ENCODE results near the gene ANKRD52. TPM values are rescaled to one million over a fixed set of nuclear protein-coding genes. Genes with fewer than 3 reads are reported as not detected.
"Not testable (repeated sequence)": the region's sequence is repeated elsewhere in the genome, so short reads cannot be mapped to it uniquely, and the experiment has no call there.

ANKRD52 gene
- total RNA-seq, 2 donors from 2014 or later: 20.3 to 24.1 TPM

DNA sequence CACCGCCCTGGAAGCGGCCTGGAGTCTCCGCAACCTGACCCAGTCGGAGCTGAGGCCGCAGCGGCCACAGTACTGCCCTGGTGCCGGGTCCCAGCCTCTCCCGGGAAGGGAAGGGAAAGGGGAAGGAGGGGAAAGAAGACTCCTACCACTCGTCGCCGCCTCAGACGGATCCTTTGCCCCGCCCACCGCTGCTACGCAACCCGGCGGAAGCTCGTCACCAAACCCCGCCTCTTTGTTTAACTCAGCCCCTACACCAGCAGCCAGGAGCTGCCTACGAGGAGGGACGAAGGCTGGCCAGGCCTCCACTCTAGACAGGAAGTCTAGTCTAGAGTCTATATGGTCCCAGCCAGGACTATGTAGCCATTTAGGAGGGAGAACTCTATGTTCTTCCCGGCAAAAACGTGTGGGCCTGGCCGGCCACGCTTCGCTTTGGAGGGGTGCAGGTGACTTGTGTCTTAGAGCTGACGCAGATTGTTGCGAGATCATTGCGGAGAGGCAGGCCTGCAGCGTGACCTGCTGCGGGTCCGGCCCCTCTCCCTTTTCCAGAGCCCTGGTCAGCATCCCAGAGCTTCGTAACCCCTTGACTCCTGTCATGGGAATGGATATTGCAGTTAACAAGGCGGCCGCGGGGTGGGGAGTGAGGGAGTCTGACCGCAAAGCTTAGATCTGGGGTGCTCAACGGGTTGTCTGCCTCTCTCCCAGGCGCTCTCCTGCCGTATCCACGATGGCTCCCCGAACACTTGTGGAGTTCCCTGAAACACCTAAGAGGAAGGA, 36.2 kb downstream of the ANKRD52 start, which contains the start of gene RNF41:
Gene RNF41 (minus strand): TSS at position 166 of the 774 bp plus-strand sequence. CDS start 7,875 bp downstream, outside the sequence.
- peak; percentile 97 for DNase-seq
- ATAC-seq: peak; percentile 85 to 93
- intact Hi-C loops (cut with DNase I): loop anchor here in 1 of 2 donors (5.0 kb wide), 1 partner anchor 35 kb away; the partner anchor contains the start of gene SMARCC2

DNA sequence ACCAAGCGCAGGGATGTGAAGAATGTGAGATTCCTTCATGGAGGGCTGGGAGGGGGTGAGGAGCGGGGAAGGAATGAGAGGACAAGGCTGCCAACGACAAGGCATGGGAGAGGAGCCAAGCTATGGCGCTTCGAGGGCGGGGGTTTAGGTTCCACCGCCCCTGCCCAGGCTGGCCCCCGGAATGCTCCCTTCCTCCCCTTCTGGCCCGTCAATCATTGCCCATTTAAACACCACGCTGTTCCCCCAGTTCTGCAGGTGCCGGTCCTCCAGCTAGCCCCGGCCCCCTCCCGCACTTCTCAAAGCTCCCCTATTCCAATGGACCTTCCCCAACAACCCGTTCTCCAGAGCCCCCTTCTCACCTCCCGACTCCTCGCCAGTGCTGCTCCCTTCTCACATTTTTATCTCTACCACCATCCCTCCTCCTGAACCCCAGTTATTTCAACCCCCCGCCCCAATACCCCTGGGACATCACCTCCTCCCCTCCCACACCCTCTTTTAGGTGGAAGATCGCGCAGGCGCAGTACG, 36.9 kb downstream of the ANKRD52 start:
- intact Hi-C loops (cut with DNase I): loop anchor here in 1 of 2 donors (5.0 kb wide), 1 partner anchor 34 kb away; the partner anchor contains the start of gene SMARCC2
- ATAC-seq (peak; percentile 42 to 56), DNase-seq (peak; percentile 66)

DNA sequence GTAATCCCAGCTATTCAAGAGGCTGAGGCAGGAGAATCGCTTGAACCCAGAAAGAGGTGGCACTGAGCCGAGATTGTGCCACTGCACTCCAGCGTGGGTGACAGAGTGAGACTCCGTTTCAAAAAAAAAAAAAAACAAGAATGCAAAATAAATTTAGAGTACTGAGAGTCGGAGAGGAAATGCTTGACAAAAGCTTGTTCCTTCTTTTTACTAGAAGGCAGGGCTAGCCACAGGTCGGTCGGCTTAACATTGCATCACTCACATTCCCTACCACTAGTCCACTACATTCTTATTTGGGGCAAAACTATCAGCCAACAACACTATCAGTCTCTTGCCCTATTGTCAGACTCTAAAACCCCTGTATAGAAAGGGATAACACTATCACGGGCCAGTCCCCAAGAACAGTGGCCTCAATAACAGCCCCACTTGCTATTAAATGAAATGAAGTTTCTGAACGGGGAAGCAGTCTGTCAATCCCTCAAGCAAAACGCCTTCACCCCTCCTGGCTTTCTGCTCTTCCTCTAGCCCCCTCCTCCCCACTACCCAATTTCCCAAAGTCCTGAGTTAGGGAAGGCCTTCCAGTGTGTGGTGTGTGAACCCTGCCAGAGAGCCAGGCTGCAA, 37.5 kb downstream of the ANKRD52 start:
- no peak for DNase-seq
- intact Hi-C loops (cut with DNase I): loop anchor here in 1 of 2 donors (5.0 kb wide), 1 partner anchor 33 kb away; the partner anchor contains the start of gene SMARCC2
- no peak for ATAC-seq

DNA sequence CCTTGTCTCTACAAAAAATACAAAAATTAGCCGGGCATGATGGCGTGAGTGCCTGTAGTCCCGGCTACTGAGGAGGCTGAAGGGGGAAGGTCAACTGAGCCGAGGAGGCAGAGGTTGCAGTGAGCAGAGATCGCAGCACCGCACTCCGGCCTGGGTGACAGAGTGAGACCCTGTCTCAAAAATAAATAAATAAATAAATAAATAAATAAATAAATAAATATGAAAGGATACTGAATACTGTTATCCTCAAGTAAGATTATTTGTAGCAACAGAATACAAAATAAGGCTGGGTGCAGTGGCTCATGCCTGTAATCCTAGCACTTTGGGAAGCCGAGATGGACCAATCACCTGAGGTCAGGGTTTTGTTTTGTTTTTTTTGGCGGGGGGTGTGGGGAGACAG, 38.3 kb downstream of the ANKRD52 start:
- intact Hi-C loops (cut with DNase I): loop anchor here in 1 of 2 donors (5.0 kb wide), 1 partner anchor 33 kb away; the partner anchor contains the start of gene SMARCC2
- ATAC-seq (no peak), DNase-seq (no peak)

DNA sequence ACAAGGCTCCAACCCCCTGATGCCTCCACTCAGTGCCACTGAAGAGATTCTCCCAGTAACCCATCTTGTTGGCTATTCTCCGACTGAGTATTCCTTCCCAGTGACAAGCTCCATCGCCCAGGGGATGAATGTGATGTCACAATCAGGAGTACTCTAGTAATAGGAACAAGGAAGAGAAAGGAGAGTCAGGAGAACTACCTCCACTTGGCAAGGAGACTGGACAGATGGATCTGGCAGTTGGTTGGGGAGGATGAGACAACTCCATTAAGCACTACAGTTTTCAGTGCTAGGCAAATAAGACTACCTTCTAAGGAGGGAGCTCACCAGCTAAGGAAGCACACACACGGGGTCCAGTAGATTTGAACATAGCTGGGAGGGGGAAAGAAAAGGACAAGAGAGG, 41.7 kb downstream of the ANKRD52 start:
- intact Hi-C loops (cut with DNase I): no loop called here
- no peak for DNase-seq
- ATAC-seq: no peak

DNA sequence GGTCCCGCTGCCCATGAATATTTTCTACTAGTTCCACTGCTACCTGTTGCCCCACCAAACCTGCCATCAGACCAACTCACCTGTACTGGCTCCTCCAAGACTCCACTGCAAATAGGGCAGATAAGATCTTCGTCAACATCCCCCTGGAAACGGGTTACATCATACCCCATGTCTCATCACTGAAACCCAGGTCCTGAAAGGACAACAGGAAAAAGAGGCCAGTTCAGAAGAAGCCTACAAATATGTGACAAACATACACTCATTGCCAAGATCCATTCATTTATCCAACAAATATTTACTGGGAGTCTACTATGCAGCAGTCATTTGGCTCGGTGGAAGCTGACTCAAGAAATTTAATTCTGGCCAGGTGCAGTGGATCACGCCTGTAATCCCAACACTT, 44.3 kb downstream of the ANKRD52 start:
- intact Hi-C loops (cut with DNase I): no loop called here
- ATAC-seq (no peak), DNase-seq (no peak)

DNA sequence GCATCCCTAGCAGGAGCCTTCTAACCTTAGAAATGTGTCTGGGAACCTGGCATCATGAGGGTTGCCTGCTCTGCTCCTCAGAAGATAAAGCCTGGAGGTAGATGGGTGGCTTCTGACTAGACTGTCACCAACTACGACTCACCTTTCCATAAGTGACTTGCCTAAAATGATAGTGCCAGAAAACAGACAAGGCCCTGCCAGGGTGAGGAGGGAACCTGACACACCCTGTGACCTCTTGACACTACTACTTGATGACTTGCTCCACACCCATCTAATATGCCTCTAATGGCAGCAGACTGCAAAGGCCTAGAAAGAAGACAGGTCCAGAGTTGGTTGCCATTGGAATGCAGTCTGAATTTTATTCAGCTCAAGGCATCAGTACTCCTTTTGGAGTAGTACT, 45.8 kb downstream of the ANKRD52 start:
- no peak for ATAC-seq
- intact Hi-C loops (cut with DNase I): no loop called here
- no peak for DNase-seq

DNA sequence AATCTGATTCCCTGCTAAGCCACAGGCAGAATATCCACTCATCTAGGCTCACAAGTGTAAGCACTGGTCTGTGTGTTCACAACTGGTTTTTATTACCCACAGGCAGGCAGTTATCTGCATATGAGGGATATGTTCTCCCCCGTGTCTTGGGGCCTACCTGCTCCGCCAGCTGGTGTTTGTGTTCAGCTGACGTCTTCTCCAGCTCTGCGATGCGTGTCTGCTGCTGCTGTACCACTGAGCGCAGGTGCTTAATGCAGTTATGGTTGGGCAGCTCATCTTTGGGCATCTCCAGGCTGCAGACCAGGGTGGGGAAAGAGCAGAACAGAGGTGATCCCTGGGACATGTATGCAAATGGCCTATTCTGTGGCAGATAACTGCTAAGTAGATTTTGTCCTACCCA, 50.2 kb downstream of the ANKRD52 start:
- DNase-seq (no peak), ATAC-seq (no peak)
- intact Hi-C loops (cut with DNase I): no loop called here

DNA sequence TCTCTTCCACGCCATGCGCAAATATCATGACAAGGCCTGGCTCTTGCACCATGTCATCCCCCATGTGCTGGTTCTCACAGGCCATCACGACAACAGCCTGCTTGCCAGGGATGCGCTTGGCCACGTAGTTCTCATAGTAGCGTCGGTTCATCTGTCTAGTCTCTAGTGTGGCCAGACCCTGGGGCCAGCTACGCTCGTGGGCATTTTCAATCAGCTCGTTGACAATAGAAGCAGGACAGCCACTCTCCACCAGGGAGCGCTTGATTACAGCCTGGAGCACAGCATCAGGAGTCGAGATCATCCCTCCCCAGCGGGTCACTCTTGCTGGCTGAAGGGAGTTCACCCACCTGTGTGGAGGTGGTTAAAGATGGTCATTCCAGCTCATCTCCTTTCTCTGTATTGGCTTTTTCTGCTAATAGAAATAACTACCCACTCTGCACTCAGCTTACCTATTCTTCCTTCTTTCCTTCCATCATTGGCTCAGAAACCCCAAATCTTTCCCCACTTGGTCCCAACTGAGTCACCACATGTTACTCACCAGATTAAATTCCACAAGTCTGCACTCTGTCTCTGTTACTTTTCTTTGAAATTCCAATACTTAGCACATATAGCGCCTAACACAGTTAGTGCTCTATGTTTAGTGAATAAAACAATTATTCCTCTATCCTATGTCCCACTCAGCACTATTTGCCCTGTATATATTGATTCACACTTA, 51.6 kb downstream of the ANKRD52 start:
- DNase-seq (peak; percentile 54), ATAC-seq (peak; percentile 67 to 71)
- intact Hi-C loops (cut with DNase I): no loop called here

DNA sequence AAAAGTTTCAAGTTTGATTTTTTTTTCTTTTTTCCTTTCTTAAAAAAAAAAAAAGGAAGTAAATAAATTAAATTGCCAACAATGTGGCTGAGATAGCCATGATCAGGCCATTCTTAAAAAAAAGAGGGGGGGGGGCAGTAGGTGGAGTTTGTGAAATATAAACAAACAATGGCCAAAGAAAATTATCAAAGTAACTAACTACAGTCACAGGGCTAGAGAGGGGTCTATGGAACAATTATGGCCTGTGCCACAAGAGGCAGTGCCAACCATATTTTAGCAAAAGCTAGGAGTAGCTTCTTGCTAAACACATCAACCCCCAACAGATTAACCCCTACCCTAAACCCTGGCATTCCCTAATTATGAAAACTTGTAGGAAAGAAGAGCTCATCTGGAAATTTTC, 52.7 kb downstream of the ANKRD52 start:
- intact Hi-C loops (cut with DNase I): no loop called here
- no peak for DNase-seq
- ATAC-seq: no peak

DNA sequence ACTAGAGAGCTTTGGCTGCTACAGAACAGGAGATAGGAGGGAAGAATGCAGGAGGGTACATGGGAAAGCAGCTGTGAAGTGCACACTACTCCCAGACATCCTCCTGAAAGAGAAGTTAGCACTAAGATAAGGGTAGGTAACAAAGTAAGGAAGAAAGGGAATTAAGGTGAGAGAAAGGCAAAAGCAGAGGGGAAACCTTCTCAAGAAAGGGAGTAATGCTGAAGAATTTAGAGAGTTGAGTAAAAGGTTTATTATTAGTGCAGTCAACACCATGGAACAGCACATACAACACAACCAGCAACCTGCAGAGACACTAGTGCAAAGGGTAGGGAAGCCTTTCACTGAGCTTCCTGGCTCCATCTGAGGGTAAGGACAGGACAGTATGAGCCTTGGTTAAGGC, 53.9 kb downstream of the ANKRD52 start:
- no peak for ATAC-seq
- no peak for DNase-seq
- intact Hi-C loops (cut with DNase I): no loop called here

DNA sequence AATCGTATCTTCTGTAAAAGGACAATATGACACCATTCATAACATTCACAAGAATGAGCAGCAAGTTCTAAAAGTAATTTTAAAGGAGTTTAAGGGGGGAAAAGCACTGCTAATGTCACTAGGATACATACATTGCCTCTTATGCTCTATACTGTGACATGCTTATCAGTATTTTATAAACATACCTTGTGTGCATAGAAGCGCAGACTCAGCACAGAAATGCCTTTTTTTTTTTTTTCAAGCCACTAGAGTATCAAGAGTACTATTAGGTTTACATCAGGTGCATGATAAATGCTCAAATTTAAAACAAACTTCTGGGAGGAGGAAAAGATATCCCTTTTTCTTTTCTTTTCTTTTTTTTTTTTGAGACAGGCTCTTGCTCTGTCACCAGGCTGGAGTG, 55.3 kb downstream of the ANKRD52 start:
- no peak for ATAC-seq
- no peak for DNase-seq
- intact Hi-C loops (cut with DNase I): no loop called here

DNA sequence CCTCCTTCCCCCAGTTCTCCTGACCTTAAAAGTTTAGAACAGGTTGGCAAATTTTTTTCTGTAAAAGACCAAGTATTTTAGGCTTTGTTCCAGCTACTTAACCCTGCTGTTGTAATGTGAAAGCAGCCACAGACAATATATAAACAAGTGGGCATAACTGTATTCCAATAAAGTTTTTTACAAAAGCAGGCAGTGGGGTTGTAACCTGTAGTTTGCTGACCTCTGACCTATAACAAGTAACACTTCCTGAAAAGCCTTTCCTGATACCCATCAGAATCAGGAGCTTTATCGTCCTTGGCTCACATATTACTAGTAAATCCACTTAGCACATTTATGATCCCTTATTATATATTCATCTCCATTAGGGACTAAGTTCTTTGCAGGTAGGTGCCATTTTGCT, 55.8 kb downstream of the ANKRD52 start:
- no peak for ATAC-seq
- intact Hi-C loops (cut with DNase I): no loop called here
- DNase-seq: no peak

DNA sequence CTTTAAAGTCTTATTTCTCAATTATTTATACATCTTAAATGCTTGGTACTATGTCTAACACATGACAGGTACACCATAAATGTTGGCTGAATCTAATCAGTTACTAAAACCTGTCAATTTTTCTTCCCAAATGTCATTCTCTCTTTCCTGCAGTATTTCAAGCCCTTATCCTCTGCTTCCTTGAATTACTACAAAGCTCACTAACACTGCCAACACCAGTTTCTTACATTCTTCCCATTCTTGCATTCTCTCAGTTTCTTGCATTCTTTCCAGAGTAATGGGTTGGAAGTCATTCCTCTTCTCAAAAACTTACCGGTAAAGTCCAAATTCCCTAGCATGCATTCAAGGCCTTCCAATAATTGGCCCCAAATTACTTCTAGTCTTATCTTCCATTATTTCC, 59.3 kb downstream of the ANKRD52 start:
- DNase-seq (no peak), ATAC-seq (no peak)
- intact Hi-C loops (cut with DNase I): no loop called here

DNA sequence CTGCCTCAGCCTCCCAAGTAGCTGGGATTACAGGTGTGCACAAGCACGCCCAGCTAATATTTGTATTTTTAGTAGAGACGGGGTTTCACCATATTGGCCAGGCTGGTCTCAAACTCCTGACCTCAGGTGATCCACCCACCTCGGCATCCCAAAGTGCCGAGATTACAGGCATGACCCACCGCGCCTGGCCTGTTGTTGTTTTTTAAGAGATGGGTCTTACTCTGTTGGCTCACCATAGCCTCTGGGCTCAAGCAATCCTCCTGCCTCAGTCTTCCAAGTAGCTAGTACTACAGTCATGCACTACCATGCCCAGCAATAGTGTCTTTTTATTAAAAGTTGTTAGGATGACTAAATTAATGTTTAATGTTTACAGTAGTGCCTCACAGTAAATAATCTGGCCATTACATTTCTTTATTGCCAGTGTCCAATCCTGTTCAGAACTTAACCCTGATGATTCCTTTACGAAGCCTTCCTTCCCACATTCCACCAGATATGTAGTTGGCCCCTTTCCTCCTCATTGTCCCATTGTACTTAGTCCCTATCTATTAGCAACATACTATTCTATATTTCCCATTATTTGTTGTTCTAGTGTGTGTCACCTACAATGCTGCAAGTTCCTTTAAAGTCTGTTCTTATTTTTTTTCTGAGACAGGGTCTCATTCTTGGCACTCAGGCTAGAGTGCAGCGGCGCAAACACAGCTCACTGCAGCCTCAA, 60.1 kb downstream of the ANKRD52 start:
- intact Hi-C loops (cut with DNase I): no loop called here
- ATAC-seq (no peak), DNase-seq (no peak)

DNA sequence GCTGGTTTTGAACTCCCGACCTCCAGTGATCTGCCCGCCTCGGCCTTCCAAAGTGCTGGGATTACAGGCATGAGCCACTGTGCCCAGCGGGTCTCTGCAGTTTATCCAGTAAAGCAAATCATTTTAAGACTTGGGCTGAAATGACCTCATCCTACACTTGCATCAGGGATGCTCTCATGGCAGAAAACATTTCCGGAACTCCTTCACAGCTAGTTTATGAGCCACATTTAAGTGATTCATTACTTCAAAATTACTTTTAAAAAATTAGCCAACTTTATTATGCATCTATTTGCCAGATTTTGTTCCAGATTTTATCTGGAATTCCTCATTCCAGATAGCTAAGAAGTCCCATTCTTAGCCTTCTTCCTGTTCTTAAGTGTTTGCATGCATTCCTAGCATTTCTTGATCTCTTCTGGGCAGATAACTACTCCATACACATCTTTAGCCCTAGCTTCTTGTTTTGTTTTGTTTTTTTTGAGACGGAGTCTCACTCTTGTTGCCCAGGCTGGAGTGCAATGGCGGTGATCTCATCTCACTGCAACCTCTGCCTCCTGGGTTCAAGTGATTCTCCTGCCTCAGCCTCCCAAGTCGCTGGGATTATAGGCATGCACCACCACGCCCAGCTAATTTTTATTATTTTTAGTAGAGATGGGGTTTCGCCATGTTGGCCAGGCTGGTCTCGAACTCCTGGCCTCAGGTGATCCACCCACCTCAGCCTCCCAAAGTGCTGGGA, 61.2 kb downstream of the ANKRD52 start:
- intact Hi-C loops (cut with DNase I): not testable (repeated sequence)
- DNase-seq (peak; percentile 39), ATAC-seq (peak; percentile 52 to 75)

DNA sequence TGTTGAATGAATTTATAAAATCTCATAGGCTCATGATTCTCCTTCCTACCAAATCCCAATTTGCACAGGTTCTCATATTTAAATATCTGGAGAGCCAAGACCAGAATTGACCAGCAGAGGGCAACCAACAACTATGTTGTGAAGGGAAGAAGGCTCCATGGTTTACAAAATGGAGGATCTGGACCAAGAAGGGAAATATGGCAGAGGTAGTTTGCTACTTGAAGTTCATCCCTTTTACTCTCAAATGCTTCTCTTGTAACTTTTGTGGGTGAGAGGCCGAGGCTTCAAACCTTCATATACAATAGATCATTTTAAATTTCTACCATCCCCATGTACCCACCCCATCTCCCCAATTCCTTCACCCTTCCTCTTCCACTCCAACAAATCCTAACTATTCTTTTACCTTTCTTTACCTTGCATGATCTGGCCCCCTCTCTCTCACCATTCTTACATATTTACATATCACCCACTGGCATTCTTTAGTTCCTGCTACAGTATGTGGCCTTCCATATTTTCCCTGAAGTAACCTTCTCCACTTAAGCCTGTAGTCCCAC, 65.1 kb downstream of the ANKRD52 start:
- ATAC-seq (no peak), DNase-seq (peak; percentile 76)
- intact Hi-C loops (cut with DNase I): loop anchor here in 1 of 2 donors (5.0 kb wide), 1 partner anchor 274 kb away; the partner anchor contains the start of gene SPRYD4

DNA sequence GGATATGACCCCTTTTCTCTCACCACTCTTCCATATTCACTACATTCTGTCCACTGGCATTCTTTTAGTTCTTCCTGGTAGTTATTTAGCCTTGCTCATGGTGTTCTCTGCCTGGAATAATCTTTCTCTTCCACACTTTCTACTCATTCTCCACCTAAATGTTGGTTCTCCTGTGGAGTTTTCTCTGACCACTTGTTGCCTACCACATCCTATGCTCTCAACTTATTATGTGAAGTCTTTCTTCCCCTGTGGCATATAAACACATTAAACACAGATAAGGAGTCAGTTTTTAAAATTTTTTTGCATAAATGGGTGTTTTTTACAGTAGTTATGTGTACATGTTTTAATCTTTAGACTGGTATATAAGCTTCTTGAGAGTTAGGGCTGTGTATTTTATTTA, 65.6 kb downstream of the ANKRD52 start:
- no peak for DNase-seq
- intact Hi-C loops (cut with DNase I): loop anchor here in 1 of 2 donors (5.0 kb wide), 1 partner anchor 275 kb away; the partner anchor contains the start of gene SPRYD4
- no peak for ATAC-seq

All from left cardiac atrium (tissue), 4 donors.